Adipocyte (in vitro differentiated cells): ENCODE measurements around the gene VWF.

Experiments
- DNase-seq: peaks from one replicate; pipeline ENCODE4 v3.0.0-alpha.2; 2015; ENCODE audit warnings: low read depth
- H3K27me3 ChIP-seq: replicated peaks from 2 replicates; pipeline ENCODE4 v1.7.0; 2013; ENCODE audit warnings: mild to moderate bottlenecking, low read length, moderate library complexity; ENCODE audit not compliant: control insufficient read depth, insufficient read depth
- H3K36me3 ChIP-seq: 2 replicates; pipeline ENCODE4 v1.7.0; 2013; ENCODE audit warnings: low read length, mild to moderate bottlenecking, moderate library complexity; ENCODE audit not compliant: control insufficient read depth, insufficient read depth, severe bottlenecking
- H3K4me1 ChIP-seq: 2 replicates; pipeline ENCODE4 v1.7.0; 2013; ENCODE audit warnings: mild to moderate bottlenecking, low read length, moderate library complexity; ENCODE audit not compliant: control insufficient read depth, insufficient read depth
- H3K4me3 ChIP-seq: 2 replicates; pipeline ENCODE4 v1.7.0; 2013; ENCODE audit warnings: mild to moderate bottlenecking, low read length, moderate library complexity
- H3K9ac ChIP-seq: 2 replicates; pipeline ENCODE4 v1.7.0; 2013; ENCODE audit warnings: mild to moderate bottlenecking, low read length, moderate library complexity
- H3K9me3 ChIP-seq: 2 replicates; pipeline ENCODE4 v1.7.0; 2013; ENCODE audit warnings: mild to moderate bottlenecking, low read length, moderate library complexity; ENCODE audit not compliant: control insufficient read depth

VWF gene

GRCh38 chr12:6099316-6099715, 25.2 kb downstream of the VWF start:
- no peak overlapping the region for H3K4me3 ChIP-seq
- no peak for DNase-seq
- no peak overlapping the region for H3K9ac ChIP-seq
- H3K27me3 ChIP-seq = no peaks in the 10 kb centered on the region
- no peaks in the 10 kb centered on the region for H3K4me1 ChIP-seq
- no peaks in the 10 kb centered on the region for H3K36me3 ChIP-seq
- no peaks in the 10 kb centered on the region for H3K9me3 ChIP-seq

GRCh38 chr12:6097411-6097810, 27.1 kb downstream of the VWF start:
- Histone ChIP-seq H3K9ac (no peak overlapping the region), H3K4me3 (no peak overlapping the region), H3K4me1 (peaks cover 13% of the 10 kb centered on the region), H3K36me3 (no peaks in the 10 kb centered on the region), H3K27me3 (no peaks in the 10 kb centered on the region), H3K9me3 (no peaks in the 10 kb centered on the region)
- DNase-seq = peak; percentile 25

- H3K9ac ChIP-seq = no peak overlapping the region
- peaks cover 13% of the 10 kb centered on the region for H3K4me1 ChIP-seq
- no peak overlapping the region for H3K4me3 ChIP-seq
- H3K36me3 ChIP-seq = no peaks in the 10 kb centered on the region
- no peaks in the 10 kb centered on the region for H3K9me3 ChIP-seq
- no peak for DNase-seq
- H3K27me3 ChIP-seq = no peaks in the 10 kb centered on the region
Measured at GRCh38 chr12:6096527-6096926, 27.9 kb downstream of the VWF start.

GRCh38 chr12:6095269-6095668, 29.2 kb downstream of the VWF start:
- no peak overlapping the region for H3K4me3 ChIP-seq
- no peaks in the 10 kb centered on the region for H3K36me3 ChIP-seq
- no peaks in the 10 kb centered on the region for H3K27me3 ChIP-seq
- no peak for DNase-seq
- H3K9me3 ChIP-seq = no peaks in the 10 kb centered on the region
- H3K4me1 ChIP-seq = peaks cover 16% of the 10 kb centered on the region
- H3K9ac ChIP-seq = no peak overlapping the region

- H3K4me3 ChIP-seq = no peak overlapping the region
- no peaks in the 10 kb centered on the region for H3K27me3 ChIP-seq
- DNase-seq = no peak
- no peak overlapping the region for H3K9ac ChIP-seq
- no peaks in the 10 kb centered on the region for H3K36me3 ChIP-seq
- peaks cover 25% of the 10 kb centered on the region for H3K4me1 ChIP-seq
- no peaks in the 10 kb centered on the region for H3K9me3 ChIP-seq
Measured at GRCh38 chr12:6093764-6094163, 30.7 kb downstream of the VWF start.

GRCh38 chr12:6092784-6093722, 31.4 kb downstream of the VWF start:
- H3K9ac ChIP-seq = no peak overlapping the region
- H3K9me3 ChIP-seq = no peaks in the 10 kb centered on the region
- H3K27me3 ChIP-seq = no peaks in the 10 kb centered on the region
- no peaks in the 10 kb centered on the region for H3K36me3 ChIP-seq
- H3K4me1 ChIP-seq = peaks cover 29% of the 10 kb centered on the region
- peak; percentile 87 for DNase-seq
- peak overlapping the region; percentile 39 for H3K4me3 ChIP-seq

GRCh38 chr12:6091786-6092566, 32.5 kb downstream of the VWF start:
- no peak for DNase-seq
- H3K9ac ChIP-seq = no peak overlapping the region
- no peaks in the 10 kb centered on the region for H3K9me3 ChIP-seq
- no peak overlapping the region for H3K4me3 ChIP-seq
- H3K27me3 ChIP-seq = no peaks in the 10 kb centered on the region
- no peaks in the 10 kb centered on the region for H3K36me3 ChIP-seq
- H3K4me1 ChIP-seq = peaks cover 29% of the 10 kb centered on the region

GRCh38 chr12:6090803-6091202, 33.7 kb downstream of the VWF start:
- Histone ChIP-seq H3K27me3 (no peaks in the 10 kb centered on the region), H3K9me3 (no peaks in the 10 kb centered on the region), H3K36me3 (no peaks in the 10 kb centered on the region), H3K4me1 (peaks cover 29% of the 10 kb centered on the region), H3K9ac (no peak overlapping the region), H3K4me3 (no peak overlapping the region)
- DNase-seq = no peak

- no peaks in the 10 kb centered on the region for H3K36me3 ChIP-seq
- peak; percentile 30 for DNase-seq
- no peaks in the 10 kb centered on the region for H3K27me3 ChIP-seq
- peaks cover 38% of the 10 kb centered on the region for H3K4me1 ChIP-seq
- H3K9ac ChIP-seq = no peak overlapping the region
- H3K9me3 ChIP-seq = no peaks in the 10 kb centered on the region
- no peak overlapping the region for H3K4me3 ChIP-seq
Measured at GRCh38 chr12:6088921-6089747, 35.3 kb downstream of the VWF start.

GRCh38 chr12:6086316-6086715, 38.2 kb downstream of the VWF start:
- H3K4me1 ChIP-seq = peaks cover 34% of the 10 kb centered on the region
- no peak overlapping the region for H3K4me3 ChIP-seq
- H3K36me3 ChIP-seq = no peaks in the 10 kb centered on the region
- DNase-seq = no peak
- H3K27me3 ChIP-seq = no peaks in the 10 kb centered on the region
- H3K9me3 ChIP-seq = no peaks in the 10 kb centered on the region
- H3K9ac ChIP-seq = no peak overlapping the region

GRCh38 chr12:6085841-6086240, 38.6 kb downstream of the VWF start:
- Histone ChIP-seq H3K4me3 (no peak overlapping the region), H3K4me1 (peaks cover 34% of the 10 kb centered on the region), H3K36me3 (no peaks in the 10 kb centered on the region), H3K27me3 (no peaks in the 10 kb centered on the region), H3K9ac (no peak overlapping the region), H3K9me3 (no peaks in the 10 kb centered on the region)
- DNase-seq = no peak
